ENCODE results near the gene NOSIP. TPM values are rescaled to one million over a fixed set of nuclear protein-coding genes. Genes with fewer than 3 reads are reported as not detected.

The NOSIP gene
- polyA plus RNA-seq, 1 of the 3 experiments (the other 2 are of a cell fraction): 128 TPM

DNA sequence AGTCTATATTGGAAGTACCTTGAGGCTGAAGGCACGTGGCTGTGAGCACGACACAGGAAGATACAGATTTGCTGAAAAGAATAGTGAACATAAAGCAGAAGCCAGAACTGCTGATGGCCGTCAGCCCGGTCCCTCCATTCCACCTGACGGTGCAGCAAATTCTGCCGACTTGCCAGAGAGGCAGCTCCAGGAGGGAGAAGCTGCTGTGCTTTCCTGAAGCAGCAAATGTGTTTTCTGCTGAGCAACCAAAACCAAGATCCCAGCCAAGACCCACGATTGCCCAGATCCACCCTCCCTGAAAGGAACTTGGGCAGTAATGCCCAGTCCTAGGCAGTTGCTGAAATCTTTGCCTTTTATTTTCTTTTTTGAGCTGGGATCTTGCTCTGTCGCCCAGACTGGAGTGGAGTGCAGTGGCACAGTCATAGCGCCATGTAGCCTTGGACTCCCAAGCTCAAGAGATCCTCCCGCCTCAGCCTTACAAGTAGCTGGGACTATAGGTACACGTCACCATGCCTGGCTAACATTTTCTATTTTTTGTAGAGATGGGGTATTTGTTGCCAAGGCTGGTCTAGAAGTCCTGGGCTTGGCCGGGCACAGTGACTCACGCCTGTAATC lies 59.5 kb downstream of the NOSIP start (continued):
- TF ChIP-seq RFX5 (IDR thresholded peaks at IDR 0.05; ENCODE audit: low read length): no peak
- no peak for TF ChIP-seq ELF1 (IDR thresholded peaks at IDR 0.05)
- no peak for TF ChIP-seq SIN3A (IDR thresholded peaks at IDR 0.05; ENCODE audit: borderline replicate concordance, low read depth, low read length)
- TF ChIP-seq YY1 (IDR thresholded peaks at IDR 0.05; ENCODE audit: low read depth): no peak

DNA sequence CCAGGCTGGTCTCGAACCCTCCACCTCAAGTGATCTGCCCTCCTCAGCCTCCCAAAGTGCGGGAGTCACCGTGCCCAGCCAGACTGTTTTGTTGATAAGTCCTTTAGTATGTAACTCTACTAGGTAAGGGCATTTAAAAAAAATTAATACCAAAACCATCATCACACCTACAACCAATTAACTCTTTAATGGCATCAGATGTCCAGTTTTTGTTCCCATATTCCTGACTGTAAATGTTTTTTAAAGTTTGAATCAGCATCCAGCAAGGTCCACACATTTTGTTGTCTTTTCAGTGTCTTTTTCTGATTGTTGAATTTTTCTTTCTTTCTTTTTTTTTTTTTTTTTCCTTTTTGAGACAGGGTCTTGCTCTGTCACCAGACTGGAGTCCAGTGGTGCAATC lies 62.3 kb downstream of the NOSIP start:
- Histone ChIP-seq H3K27me3 (ENCODE audit: insufficient read depth) (no peaks in the 10 kb centered on the region), H3K27ac (ENCODE audit: low read depth in 2 of 2, low read length in 1 of 2) (no peak overlapping the region), H3K9ac (no peak overlapping the region), H3K9me2 (no peaks in the 10 kb centered on the region), H3K36me3 (replicated peaks in 1 of 2; ENCODE audit: control insufficient read depth in 1 of 2, insufficient read depth in 2 of 2, low read length in 1 of 2) (no peaks in the 10 kb centered on the region), H3K9me3 (no peaks in the 10 kb centered on the region), H3K4me2 (no peak overlapping the region), H3K79me2 (ENCODE audit: insufficient read depth) (no peaks in the 10 kb centered on the region), H3K4me3 (ENCODE audit: low read depth in 2 of 2, low read length in 1 of 2) (no peak overlapping the region), H4K20me1 (ENCODE audit: insufficient read depth) (no peaks in the 10 kb centered on the region), H2AFZ (ENCODE audit: low read depth) (no peak overlapping the region), H3F3A (replicated peaks; ENCODE audit: insufficient read depth) (no peaks in the 10 kb centered on the region), H3K4me1 (ENCODE audit: control insufficient read depth in 1 of 2, insufficient read depth in 2 of 2, low read depth in 1 of 2, low read length in 1 of 2) (peaks cover 0 to 6% of the 10 kb centered on the region in 2 experiments; a peak in 1 of 4 replicates)
- WGBS (ENCODE audit: low lambda C conversion rate): 98% methylated on average over 3 of the region's 3 CpGs
- DNase-seq: no peak
- CTCF ChIA-PET: interaction anchor here (0.6 to 1.1 kb wide), 4 partner anchors 29 to 64 kb away, joined by 3 to 4 read pairs (median 4); no protein-coding TSS in a partner anchor
- POLR2A ChIA-PET: no interaction called here
- no peak for TF ChIP-seq GATA2 (CRISPR knock-in tag; IDR thresholded peaks at IDR 0.05)
- TF ChIP-seq, protein P1, sequence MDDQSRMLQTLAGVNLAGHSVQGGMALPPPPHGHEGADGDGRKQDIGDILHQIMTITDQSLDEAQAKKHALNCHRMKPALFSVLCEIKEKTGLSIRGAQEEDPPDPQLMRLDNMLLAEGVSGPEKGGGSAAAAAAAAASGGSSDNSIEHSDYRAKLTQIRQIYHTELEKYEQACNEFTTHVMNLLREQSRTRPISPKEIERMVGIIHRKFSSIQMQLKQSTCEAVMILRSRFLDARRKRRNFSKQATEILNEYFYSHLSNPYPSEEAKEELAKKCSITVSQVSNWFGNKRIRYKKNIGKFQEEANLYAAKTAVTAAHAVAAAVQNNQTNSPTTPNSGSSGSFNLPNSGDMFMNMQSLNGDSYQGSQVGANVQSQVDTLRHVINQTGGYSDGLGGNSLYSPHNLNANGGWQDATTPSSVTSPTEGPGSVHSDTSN (IDR thresholded peaks at IDR 0.05): no peak
- no peak for TF ChIP-seq YY1 (IDR thresholded peaks at IDR 0.05; ENCODE audit: low read depth)
- TF ChIP-seq GABPA (IDR thresholded peaks at IDR 0.05; ENCODE audit: low read depth): no peak
- TF ChIP-seq RXRA (IDR thresholded peaks at IDR 0.05; ENCODE audit: borderline replicate concordance, low read depth): no peak
- no peak for TF ChIP-seq POLR2AphosphoS5 (IDR thresholded peaks at IDR 0.05; ENCODE audit: low read depth, low read length)
- TF ChIP-seq NFIC (IDR thresholded peaks at IDR 0.05; ENCODE audit: borderline replicate concordance): no peak
- TF ChIP-seq, protein P2, sequence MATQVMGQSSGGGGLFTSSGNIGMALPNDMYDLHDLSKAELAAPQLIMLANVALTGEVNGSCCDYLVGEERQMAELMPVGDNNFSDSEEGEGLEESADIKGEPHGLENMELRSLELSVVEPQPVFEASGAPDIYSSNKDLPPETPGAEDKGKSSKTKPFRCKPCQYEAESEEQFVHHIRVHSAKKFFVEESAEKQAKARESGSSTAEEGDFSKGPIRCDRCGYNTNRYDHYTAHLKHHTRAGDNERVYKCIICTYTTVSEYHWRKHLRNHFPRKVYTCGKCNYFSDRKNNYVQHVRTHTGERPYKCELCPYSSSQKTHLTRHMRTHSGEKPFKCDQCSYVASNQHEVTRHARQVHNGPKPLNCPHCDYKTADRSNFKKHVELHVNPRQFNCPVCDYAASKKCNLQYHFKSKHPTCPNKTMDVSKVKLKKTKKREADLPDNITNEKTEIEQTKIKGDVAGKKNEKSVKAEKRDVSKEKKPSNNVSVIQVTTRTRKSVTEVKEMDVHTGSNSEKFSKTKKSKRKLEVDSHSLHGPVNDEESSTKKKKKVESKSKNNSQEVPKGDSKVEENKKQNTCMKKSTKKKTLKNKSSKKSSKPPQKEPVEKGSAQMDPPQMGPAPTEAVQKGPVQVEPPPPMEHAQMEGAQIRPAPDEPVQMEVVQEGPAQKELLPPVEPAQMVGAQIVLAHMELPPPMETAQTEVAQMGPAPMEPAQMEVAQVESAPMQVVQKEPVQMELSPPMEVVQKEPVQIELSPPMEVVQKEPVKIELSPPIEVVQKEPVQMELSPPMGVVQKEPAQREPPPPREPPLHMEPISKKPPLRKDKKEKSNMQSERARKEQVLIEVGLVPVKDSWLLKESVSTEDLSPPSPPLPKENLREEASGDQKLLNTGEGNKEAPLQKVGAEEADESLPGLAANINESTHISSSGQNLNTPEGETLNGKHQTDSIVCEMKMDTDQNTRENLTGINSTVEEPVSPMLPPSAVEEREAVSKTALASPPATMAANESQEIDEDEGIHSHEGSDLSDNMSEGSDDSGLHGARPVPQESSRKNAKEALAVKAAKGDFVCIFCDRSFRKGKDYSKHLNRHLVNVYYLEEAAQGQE (IDR thresholded peaks at IDR 0.05; ENCODE audit: low read depth, low read length): no peak
- TF ChIP-seq EP300 (IDR thresholded peaks at IDR 0.05; ENCODE audit: borderline replicate concordance in 1 of 2, low read depth in 1 of 2, low read length in 1 of 2): no peak
- TF ChIP-seq, protein P3, sequence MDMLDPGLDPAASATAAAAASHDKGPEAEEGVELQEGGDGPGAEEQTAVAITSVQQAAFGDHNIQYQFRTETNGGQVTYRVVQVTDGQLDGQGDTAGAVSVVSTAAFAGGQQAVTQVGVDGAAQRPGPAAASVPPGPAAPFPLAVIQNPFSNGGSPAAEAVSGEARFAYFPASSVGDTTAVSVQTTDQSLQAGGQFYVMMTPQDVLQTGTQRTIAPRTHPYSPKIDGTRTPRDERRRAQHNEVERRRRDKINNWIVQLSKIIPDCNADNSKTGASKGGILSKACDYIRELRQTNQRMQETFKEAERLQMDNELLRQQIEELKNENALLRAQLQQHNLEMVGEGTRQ (IDR thresholded peaks at IDR 0.05; ENCODE audit: borderline replicate concordance, low read depth, low read length): no peak
- no peak for TF ChIP-seq CHD2 (IDR thresholded peaks at IDR 0.05; ENCODE audit: low read length, partially characterized antibody)
- TF ChIP-seq, protein P4, sequence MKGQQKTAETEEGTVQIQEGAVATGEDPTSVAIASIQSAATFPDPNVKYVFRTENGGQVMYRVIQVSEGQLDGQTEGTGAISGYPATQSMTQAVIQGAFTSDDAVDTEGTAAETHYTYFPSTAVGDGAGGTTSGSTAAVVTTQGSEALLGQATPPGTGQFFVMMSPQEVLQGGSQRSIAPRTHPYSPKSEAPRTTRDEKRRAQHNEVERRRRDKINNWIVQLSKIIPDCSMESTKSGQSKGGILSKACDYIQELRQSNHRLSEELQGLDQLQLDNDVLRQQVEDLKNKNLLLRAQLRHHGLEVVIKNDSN (IDR thresholded peaks at IDR 0.05; ENCODE audit: borderline replicate concordance, low read depth): no peak
- TF ChIP-seq TCF12 (IDR thresholded peaks at IDR 0.05): no peak
- TF ChIP-seq, protein P5, sequence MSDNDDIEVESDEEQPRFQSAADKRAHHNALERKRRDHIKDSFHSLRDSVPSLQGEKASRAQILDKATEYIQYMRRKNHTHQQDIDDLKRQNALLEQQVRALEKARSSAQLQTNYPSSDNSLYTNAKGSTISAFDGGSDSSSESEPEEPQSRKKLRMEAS (IDR thresholded peaks at IDR 0.05; ENCODE audit: low read depth): no peak
- no peak for TF ChIP-seq RCOR1 (IDR thresholded peaks at IDR 0.05; ENCODE audit: low read length)
- no peak for TF ChIP-seq FOSL2 (IDR thresholded peaks at IDR 0.05; ENCODE audit: borderline replicate concordance, low read depth)
